Measurements from ENCODE around the gene CEP192.

Gene CEP192

GRCh38 chr18:13124411-13124810 lies 133.2 kb downstream of the CEP192 start:
- Histone ChIP-seq H3K36me3 (ENCODE audit: control insufficient read depth in 2 of 2, insufficient read depth in 1 of 2, low read length in 2 of 2) (peaks cover 11 to 23% of the 10 kb centered on the region in 2 experiments), H3K4me1 (ENCODE audit: control insufficient read depth, insufficient read depth, low read length) (no peaks in the 10 kb centered on the region), H3K4me3 (ENCODE audit: low read depth, low read length) (no peak overlapping the region), H3K9me3 (ENCODE audit: control insufficient read depth, insufficient read depth, low read depth, low read length) (no peaks in the 10 kb centered on the region), H3K27ac (ENCODE audit: extremely low read depth, low read depth, low read length) (no peak overlapping the region)
- TF ChIP-seq, protein P1, sequence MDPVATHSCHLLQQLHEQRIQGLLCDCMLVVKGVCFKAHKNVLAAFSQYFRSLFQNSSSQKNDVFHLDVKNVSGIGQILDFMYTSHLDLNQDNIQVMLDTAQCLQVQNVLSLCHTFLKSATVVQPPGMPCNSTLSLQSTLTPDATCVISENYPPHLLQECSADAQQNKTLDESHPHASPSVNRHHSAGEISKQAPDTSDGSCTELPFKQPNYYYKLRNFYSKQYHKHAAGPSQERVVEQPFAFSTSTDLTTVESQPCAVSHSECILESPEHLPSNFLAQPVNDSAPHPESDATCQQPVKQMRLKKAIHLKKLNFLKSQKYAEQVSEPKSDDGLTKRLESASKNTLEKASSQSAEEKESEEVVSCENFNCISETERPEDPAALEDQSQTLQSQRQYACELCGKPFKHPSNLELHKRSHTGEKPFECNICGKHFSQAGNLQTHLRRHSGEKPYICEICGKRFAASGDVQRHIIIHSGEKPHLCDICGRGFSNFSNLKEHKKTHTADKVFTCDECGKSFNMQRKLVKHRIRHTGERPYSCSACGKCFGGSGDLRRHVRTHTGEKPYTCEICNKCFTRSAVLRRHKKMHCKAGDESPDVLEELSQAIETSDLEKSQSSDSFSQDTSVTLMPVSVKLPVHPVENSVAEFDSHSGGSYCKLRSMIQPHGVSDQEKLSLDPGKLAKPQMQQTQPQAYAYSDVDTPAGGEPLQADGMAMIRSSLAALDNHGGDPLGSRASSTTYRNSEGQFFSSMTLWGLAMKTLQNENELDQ (tag by site-specific recombination; IDR thresholded peaks at IDR 0.05; ENCODE audit: low read depth) = no peak
- TF ChIP-seq ZNF544 (tag by site-specific recombination; IDR thresholded peaks at IDR 0.05) (no peak), HOXD13 (CRISPR knock-in tag; IDR thresholded peaks at IDR 0.05; ENCODE audit: borderline replicate concordance) (no peak), ZNF514 (tag by site-specific recombination; IDR thresholded peaks at IDR 0.05) (no peak)
- POLR2A ChIA-PET = interaction anchor here (0.5 to 1.7 kb wide), 2 partner anchors 12 to 123 kb away, joined by 4 read pairs; no protein-coding TSS in a partner anchor
- CTCF ChIA-PET = interaction anchor here (0.6 to 2.6 kb wide), 3 partner anchors 12 to 393 kb away, joined by 4 to 11 read pairs (median 5); no protein-coding TSS in a partner anchor

DNA sequence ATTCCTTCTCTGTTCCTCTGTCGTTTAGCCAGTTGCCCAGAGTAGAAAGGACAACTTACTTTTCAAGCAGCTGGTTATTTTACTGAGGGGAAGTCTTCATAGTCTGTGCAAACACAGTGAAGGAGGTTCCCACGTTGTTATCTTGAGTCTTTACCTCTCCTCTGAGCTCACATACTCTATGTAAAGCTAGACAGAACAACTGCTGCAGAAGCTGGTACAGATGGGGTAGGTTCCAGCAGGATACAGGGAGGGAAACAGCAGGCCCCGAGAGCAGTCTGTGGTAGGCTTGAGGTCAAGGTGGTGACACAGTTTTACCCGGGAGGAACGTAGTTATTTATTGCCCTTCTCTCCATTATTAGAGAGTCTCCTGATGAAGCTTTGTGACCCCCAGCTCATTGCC lies 134.0 kb downstream of the CEP192 start:
- H3K4me3 ChIP-seq (ENCODE audit: low read depth, low read length) = no peak overlapping the region
- no peak for TF ChIP-seq PATZ1 (tag by site-specific recombination; IDR thresholded peaks at IDR 0.05)
- TF ChIP-seq ZNF660 (tag by site-specific recombination; IDR thresholded peaks at IDR 0.05) = no peak
- no peak for TF ChIP-seq ZNF221 (tag by site-specific recombination; IDR thresholded peaks at IDR 0.05; ENCODE audit: borderline replicate concordance)
- no peak for TF ChIP-seq ZNF26 (tag by site-specific recombination; IDR thresholded peaks at IDR 0.05)
- TF ChIP-seq, protein P2, sequence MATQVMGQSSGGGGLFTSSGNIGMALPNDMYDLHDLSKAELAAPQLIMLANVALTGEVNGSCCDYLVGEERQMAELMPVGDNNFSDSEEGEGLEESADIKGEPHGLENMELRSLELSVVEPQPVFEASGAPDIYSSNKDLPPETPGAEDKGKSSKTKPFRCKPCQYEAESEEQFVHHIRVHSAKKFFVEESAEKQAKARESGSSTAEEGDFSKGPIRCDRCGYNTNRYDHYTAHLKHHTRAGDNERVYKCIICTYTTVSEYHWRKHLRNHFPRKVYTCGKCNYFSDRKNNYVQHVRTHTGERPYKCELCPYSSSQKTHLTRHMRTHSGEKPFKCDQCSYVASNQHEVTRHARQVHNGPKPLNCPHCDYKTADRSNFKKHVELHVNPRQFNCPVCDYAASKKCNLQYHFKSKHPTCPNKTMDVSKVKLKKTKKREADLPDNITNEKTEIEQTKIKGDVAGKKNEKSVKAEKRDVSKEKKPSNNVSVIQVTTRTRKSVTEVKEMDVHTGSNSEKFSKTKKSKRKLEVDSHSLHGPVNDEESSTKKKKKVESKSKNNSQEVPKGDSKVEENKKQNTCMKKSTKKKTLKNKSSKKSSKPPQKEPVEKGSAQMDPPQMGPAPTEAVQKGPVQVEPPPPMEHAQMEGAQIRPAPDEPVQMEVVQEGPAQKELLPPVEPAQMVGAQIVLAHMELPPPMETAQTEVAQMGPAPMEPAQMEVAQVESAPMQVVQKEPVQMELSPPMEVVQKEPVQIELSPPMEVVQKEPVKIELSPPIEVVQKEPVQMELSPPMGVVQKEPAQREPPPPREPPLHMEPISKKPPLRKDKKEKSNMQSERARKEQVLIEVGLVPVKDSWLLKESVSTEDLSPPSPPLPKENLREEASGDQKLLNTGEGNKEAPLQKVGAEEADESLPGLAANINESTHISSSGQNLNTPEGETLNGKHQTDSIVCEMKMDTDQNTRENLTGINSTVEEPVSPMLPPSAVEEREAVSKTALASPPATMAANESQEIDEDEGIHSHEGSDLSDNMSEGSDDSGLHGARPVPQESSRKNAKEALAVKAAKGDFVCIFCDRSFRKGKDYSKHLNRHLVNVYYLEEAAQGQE (tag by site-specific recombination; IDR thresholded peaks at IDR 0.05) = no peak
- TF ChIP-seq, protein P1 (tag by site-specific recombination; IDR thresholded peaks at IDR 0.05; ENCODE audit: low read depth) = no peak
- TF ChIP-seq ZBTB17 (tag by site-specific recombination; IDR thresholded peaks at IDR 0.05) = no peak
- TF ChIP-seq TRIM28 (IDR thresholded peaks at IDR 0.05; ENCODE audit: borderline replicate concordance, low read length) = no peak
- no peak for TF ChIP-seq ZNF175 (tag by site-specific recombination; IDR thresholded peaks at IDR 0.05)
- TF ChIP-seq, protein P3, sequence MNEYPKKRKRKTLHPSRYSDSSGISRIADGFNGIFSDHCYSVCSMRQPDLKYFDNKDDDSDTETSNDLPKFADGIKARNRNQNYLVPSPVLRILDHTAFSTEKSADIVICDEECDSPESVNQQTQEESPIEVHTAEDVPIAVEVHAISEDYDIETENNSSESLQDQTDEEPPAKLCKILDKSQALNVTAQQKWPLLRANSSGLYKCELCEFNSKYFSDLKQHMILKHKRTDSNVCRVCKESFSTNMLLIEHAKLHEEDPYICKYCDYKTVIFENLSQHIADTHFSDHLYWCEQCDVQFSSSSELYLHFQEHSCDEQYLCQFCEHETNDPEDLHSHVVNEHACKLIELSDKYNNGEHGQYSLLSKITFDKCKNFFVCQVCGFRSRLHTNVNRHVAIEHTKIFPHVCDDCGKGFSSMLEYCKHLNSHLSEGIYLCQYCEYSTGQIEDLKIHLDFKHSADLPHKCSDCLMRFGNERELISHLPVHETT (tag by site-specific recombination; IDR thresholded peaks at IDR 0.05) = no peak
- peaks cover 9 to 23% of the 10 kb centered on the region in 2 experiments for H3K36me3 ChIP-seq (ENCODE audit: control insufficient read depth in 2 of 2, insufficient read depth in 1 of 2, low read length in 2 of 2)
- H3K27ac ChIP-seq (ENCODE audit: extremely low read depth, low read depth, low read length) = no peak overlapping the region
- no peaks in the 10 kb centered on the region for H3K4me1 ChIP-seq (ENCODE audit: control insufficient read depth, insufficient read depth, low read length)
- ChIA-PET CTCF (interaction anchor here (2.6 kb wide), 1 partner anchor 35 kb away, joined by 11 read pairs; no protein-coding TSS in a partner anchor), POLR2A (interaction anchor here (1.7 kb wide), 1 partner anchor 13 kb away, joined by 4 read pairs; no protein-coding TSS in a partner anchor)
- H3K9me3 ChIP-seq (ENCODE audit: control insufficient read depth, insufficient read depth, low read depth, low read length) = no peaks in the 10 kb centered on the region
